ENCODE measurements around the gene BID.
A peak's percentile ranks its signal among the peaks of the same experiment; 100 is the strongest.

BID gene

DNA sequence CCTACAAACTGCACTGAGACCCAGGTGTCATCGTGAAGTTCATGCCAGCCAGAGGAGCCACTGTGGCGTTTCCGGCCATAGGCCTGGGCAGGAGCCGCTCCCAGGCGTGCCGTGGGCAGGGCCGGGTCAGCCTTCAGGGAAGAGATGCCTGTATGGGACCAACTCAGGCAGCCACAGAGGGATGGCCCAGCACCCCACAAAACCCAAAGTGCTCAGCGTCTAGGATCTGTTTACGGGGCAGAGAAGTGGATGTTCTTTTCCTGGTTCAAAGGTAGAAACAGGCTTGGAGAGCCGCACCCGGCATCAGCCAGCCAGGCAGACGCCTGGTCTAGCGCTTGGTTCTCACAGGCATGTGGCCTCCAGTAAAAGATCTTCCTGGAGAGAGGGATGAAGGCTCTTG lies 8.4 kb upstream of the BID start:
- no peak for DNase-seq

DNA sequence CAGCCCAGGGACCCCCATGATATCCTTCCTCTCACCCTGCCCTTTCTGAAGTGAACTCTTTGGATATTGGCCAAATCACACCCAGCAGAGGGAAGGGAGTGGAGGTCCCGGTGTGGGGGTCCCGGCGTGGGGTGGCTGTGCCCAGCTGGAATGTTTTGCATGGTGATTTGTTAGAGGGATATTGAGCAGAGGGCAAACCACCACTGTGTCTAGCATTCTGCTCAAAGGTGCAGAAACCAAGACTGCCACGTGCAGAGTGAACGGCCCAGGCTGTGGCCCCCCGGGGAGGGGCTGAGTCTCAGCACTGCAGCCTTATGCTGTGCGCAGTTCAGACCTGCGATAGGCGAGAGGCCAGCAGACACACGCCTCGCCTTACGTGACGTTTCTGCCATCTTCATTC lies 7.9 kb upstream of the BID start:
- DNase-seq = no peak

DNA sequence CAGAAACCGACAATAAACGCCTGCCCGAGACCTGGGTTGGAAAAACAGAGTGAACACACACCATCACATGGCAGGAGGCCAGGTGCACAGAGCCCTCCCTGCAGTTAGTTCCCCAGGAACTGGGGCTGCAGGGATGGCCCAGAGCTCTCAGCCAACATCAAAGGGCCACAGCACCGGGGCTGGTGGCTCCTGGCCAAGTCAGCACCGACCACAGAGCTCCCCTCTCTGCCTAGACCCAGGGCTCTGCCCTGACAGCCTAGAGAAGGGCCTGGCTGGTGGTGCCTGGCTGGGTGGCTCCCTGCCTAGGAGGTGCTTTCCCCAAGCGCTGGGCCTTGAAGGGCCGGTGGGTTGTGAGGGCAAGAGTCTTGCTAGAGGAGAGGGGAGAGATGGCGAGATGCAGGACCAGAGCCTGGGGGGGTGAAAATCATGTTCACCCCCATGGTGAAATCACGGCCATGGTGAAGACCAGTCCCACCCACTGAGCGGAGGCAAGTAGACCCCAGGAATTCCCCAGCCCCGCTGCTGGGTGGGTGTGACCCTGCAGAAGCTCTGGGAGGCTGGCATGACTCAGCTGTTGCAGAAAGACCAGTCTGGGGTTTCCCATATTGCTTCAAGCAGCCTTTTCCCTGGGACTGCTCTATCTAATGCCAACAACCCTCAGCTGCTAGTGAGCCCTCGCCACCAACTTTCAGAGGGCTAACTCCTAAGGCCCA lies 7.2 kb upstream of the BID start:
- DNase-seq = peak; percentile 68 to 77

DNA sequence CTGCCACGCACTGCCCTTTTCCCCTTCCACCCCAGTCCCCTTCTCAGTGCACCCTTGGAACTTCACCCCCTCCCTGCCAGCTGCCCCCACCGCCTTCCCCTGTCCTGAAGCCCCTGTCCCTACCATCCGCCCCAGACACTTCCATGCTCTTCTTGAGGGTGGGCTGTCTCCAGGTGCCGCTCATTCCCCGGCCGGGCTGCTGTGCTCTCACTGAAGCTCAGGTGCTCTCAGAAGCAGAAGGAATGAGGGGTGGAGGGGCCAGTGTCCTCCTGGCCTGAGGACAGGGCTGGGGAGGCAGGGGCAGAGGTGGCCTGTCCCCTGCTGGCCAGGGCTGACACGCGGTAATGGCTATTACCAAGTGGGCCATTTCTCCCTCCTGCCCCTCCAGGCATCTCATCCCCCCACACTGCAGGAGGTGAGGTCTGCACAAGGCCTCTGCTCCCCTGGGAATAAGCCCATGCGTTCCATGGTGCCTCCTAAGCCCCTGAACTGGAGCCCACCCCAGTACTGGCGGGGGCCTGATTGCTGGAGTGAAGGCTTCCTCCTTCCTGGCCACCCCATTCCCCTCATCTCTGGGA lies 6.6 kb upstream of the BID start:
- no peak for DNase-seq

DNA sequence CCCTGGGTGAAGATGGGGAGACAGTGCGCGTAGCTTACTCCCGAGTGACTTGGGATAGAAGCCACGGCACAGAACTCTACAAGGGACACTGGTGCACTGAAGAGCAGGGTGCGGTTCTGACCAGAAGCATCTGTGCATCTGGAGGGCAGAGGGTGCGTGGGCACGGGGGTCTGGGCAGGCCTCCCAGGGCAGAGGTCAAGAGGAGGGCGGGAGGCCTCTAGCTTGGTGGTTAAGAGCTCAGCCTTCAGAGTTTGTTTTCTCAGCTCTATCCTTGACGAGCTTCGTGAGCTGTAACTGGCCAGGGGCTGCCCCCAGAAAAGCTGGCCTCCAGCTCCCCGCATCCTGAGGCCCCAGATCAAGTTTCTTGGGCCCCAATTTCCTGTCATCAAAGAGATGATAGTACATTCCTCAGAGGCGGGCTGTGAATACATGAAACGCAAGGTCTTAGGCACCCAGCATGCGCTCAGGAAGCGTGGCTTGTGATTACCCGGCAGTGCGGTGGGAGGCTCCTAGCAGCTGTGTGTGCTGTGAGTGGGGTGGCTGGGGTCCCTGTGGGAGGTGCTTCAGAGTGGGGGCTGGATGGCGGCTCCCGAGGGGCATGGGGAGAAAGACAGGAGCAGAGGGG lies 6.0 kb upstream of the BID start:
- DNase-seq = no peak

DNA sequence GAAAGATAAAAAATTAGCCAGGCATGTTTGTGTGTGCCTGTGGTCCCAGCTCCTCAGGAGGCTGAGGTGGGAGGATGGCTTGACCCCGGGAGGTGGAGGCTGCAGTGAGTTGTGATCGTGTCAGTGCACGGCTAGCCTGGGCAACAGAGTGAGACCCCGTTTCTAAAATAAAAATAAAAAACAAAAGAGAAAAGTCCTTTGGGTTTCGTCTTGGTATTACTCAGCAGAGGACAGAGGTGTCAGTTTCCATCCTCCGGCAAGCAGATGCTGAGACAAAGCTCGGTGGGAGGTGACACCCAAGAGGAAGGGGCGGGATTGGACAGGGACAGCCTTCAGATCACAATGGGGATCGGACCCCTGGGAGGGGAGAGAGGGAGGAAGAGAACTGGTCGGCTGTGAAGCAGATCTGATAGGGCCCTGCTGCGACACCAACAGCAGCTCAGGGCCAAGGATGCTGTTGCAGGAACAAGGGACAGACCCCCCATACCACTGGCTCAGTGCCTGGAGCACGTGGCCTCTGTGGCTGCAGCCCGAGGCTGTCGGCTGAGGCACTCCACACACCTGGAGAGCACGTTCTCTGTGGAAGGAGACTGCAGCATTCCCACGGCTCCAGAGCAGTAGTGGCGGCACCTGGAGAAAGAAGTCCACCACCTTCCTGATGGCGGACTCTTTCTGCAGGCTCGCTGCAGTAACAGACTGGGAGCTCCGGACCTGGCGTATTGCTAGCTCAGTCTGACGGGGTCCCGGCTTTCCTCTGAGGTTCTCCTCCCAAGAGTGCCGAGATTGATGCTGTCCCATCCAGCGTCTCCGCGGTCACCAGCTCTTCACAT lies 5.2 kb upstream of the BID start:
- no peak for DNase-seq

DNA sequence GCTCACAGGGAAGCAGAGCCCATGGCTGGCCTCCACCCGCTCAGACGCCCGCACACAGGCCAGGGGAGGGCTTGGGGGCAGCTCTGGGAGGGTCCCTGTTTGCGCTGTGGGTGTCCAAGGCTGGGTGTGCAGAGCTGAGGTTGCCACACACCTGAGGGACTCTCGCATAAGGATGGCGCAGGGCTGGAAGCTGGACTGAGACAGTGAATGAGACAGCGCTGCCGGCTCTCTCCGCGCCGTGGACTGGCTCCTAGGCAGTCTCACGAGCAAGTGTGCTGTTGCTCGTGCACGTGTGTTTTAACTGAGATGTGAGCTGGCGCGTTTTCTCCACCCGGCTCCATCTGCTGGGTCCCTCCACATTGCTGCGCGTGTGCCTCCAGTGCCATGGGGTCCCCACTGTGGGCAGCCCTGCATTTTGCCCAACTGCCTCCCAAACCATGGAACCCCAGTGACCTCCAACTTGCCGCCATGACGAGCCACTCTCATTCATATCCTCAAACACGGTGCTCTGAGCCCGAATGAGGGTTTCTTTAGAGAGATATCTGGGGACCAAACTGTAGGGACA lies 4.2 kb upstream of the BID start:
- DNase-seq = no peak

DNA sequence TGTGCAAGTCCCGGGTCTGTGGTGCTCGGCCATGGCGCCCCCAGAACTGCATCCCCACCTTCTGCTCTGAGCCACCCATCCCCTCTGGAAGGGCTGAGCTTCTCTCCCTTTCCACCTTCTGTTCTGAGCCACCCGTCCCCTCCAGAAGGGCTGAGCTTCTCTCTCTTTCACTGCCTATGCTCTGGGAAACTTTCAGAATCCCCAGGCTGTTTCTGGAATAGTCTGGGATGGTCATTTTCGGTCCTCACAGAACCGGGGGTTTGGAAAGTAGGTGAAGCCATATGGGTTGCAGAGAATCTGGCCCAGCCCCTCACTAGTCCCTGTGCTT lies 3.4 kb upstream of the BID start:
- no peak for DNase-seq

DNA sequence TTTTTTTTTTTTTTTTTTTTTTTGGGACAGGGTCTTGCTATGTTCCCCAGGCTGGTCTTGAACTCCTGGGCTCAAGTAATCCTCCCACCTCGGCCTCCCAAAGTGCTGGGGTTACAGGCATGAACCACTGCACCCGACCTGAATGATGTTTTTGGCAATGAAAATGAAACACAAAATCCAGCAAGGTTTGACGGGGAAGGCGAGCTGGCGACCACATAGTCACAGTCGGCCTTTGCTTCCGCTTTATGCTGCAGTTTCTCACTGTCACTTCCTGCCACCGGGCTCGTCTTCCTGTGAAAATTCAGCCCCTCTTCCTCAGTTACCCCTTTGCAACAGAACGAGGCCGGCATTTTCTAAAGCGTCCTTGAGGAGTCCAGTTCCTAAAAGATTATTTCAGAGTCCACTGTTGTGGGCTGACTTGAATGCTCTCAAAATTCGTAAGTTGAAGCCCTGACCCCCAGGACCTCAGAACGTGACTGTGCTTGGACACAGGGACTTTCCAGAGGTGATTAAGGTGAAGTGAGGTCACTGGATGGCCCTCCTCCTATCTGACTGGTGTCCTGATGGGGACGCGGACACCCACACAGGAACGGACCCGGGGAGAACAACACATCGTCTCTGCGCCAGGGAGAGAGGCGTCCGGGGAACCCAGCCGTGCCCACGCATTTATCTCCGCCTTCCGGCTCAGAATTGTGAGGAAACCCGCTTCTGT lies 2.9 kb upstream of the BID start:
- DNase-seq = no peak

DNA sequence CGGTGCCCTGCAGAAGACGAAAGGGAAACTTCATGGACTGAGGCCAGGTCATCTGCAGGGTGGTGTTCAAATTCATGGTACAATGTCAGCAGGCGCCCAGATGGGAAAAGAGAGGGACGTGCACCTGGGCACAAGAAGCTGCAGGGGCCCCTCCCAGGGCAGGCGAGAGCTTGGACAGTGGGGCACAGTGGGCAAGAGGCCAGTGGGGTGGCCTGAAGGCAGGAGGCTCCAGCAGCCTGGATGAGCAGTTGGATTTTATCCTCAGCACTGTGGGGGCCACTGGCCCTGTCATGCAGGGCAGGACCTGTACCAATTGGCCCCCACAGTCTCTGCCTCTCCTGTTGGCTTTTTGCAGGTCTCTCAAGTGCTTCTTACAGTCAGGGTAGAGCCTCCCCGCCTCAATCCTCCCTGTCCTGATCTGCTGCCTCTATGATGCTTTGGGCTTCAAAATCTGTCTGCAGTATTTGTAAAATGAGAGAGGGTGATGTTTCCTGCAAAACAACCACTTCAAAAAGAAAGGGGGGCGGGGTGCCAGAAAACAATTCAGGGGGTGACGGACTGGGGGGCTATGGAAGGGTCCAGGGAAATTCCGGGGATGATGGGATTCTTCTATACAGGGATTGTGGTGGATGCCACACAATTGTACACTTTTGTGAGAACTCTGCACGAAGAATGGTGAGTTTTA lies 1.7 kb upstream of the BID start:
- DNase-seq = no peak

DNA sequence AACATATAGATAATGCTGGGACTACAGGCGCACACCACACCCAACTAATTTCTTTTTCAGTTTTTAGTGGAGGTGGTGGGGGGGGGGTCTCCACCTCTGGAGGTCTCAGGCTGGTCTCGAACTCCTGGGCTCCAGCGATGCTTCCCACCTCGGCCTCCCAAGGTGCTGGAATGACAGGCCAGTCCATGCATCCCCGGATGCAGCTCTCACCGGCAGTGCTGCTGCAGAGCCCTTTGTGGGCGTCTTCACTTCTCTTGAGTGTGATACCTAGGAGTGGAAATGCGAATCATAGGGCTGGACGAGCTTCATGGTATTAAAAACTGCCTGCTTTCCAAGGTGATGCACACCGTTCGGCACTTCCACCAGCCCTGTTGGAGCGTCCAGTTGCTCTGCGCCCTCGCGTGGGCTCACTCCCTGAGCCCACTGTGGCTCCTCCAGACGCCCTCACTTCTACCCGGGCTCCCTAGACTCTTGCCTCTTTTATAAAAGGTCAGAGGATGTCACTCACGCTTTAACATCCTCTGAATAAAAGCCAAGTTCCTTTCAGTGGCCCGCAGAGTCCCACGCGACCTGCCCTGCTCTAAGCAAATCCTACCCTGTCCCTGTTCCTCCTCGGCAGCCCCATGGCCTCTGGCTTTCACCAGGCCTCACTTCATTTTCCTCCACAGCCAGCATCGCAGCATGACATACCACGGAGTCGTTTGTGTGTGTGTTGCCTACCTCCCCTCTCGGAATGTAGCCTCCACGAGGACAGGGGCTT lies 837 bp upstream of the BID start:
- no peak for DNase-seq

DNA sequence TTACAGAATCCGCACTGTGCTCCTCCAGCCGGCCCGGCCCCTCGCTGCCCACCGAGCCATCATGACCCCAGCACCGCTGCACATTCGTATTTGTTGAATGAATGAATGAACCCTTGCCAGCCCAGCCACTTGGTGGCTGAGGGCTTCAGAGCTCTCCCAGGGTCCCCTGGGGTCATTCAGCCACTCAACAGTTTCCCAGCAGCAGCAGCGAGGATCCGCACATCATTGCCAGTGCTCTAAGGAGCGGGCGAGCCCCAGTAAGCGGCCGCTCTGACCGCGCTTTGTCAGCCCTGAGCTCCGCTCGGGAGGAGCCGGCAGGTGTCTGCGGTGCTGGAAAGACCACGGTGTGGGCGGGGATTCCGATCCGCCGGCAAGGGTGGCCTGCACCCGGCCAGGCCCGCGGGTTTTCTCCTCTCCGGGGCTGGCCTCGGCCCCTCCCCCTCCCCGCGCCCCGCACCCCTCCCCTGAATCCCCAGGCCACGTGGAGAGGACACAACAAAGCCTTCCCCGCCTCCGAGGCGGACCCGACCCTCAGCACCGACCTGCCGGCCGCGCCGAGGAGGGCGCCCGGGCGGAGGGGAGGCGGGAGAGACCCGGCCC lies 563 bp downstream of the BID start:
- peak; percentile 59 to 69 for DNase-seq

DNA sequence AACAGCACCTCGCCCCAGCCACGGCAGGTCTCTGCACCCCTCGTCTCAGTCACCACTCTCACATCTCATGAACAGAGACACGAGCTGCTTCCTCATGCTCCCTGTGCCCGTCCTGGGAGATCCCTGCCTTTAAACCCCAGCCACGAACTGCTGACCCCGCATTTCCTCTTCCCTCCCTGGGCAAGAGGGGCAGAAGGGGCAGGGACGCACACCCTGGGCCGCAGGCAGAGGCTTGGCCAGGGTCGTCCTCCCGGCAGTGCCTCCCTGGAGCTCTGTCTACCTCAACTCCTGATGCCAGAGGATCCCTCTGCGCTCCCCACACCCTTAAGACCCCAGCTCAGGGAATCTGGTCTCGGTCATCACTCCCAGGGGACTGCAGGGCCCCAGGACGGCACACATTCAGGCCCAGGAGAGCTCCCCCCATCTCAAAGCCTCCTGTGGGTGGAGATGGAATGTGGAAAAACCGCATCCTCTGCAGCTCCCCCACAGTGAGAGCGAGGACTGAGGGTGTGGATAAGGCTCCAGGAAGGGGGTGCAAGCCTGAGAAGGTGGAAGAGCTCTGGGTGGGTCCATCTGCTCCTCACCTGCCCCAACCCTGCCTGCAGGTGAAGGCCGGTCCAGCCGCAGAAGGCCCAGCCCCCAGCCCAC lies 1.2 kb downstream of the BID start:
- no peak for DNase-seq

DNA sequence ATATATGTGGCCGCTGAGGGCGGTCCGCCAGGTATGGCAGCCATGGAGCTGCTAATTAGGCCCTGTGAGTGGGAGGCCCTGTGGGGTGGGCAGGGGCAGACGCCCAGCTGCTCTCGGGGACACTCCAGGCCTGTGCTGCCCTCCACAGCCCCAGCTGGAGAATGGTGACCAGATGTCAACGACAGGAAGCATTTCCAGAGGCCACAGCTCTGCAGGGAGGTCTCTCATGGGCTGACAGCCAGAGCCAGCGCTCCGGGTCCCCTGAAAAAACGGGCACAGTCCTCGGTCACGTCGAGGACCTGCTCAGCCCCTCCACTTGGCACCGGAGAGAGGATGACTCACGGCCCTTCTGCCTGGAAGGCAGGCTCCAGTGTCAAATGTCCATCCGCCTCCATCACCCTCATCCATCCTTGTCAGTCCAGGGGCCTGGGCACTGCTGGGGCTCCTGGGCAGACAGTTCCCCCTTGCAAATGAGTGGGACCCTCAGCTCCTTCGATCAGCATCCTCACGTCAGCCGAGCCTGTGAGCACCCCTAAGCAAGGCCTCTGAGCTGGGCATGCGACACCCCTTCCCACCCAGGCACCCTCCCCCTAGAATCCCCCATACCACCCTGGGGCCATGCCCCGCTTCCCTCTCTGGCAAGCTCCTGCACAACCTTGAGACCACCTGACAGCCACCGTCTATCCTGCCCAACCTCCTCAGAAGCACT lies 1.9 kb downstream of the BID start:
- peak in 1 of 2 experiments; percentile 31 for DNase-seq

DNA sequence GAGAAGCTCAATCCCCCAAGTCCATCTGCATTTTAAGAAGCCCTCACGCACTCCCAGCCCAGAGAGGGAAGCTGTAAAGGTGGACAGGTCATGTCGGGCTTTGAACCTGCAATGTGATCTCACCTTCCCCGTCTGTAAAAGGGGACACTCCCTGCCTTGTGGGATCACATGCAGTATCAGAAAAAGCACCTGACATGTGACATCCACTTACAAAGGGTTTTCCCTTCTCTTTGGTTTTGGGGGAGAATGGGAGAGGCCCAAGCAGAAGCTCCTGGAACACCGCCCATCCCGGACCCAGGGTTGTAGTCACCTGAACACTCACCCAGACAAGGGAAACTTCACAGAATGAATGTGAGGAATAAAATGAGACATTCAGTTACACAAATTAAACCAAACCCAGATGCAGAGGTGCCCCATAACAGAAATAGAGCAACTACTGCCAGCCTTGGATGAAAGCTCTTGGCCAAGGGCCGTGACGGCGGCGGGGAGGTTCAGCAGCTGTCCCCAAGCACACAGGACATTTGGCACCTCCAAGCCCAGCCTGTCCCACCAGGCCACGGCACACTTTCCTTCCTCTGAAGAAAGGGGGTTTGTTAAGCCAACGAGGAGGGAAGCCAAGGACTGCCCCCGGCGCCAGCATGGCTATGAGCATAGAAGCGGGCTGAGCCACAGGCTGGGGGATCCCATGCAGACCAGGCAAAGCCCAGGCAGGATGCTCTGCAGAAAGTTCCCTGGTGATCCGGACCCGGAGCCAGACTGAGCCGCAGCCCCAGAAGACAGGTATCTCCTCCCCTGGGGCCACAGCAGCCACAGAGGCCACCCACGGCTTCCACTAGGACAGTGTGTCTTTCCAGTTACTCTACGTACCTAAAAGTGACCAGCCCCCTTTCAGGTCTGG lies 3.8 kb downstream of the BID start:
- no peak for DNase-seq

DNA sequence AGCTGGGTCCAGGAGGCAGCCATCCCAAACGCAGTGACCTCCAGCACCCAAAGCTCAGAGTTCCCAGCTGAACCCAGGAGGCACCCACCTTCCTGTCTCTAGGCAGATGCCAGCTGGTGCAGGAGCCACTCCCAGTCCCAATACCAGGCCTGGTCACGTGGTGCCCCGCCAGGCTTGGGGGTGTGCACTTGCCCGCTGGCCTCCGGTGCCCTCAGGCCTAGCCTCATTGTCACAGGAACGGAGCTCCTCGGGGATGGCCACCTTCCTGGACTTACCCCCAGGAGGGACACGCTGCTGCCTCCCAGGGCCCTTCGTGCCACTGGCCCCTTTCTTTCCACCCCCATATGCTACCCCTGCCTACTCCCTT lies 4.6 kb downstream of the BID start:
- DNase-seq = no peak

DNA sequence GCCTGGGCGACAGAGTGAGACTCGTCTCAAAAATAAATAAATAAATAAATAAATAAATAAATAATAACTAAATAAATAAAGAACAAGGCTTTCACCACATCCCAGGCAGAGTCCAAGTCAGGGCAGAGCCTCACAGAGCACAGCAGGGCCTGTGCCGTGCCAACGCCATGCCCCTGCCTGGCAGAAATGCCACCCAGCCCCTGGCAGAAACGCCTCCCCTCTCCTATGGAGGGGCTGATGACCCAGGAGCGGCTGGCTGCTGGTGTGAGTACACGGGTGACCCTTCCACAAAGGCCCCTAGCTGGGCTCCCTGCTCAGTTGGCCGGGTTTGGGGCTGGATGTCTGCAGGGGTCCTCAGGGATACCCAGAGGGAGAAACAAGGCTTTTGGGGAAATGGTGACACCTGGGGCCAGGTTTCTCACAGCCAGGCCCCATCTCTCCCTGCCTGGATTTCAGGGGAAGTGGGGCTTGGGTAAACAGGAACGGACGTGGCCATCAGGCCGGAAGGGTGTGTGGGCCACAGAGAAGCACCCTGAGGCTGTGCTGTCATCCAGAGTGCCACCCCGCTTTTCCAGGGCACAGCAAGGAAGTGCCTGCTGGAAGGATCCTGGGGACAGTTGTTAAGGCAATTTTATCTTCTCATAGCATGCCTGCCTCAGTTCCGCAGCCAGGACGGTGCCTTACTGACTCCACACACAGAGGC lies 5.1 kb downstream of the BID start:
- DNase-seq = no peak
